ENCODE measurements around the gene VAT1L. TPM values are rescaled to one million over a fixed set of nuclear protein-coding genes. Genes with fewer than 3 reads are reported as not detected.

Gene VAT1L
- total and polyA plus RNA-seq, 2 donors (not counting 1 experiment from before 2014, with no cell fraction given): 17.9 to 86.9 TPM

GRCh38 chr16:77871932-77872331 lies 83.6 kb downstream of the VAT1L start:
- Histone ChIP-seq H3K4me2 (ENCODE audit: extremely low read depth, insufficient read depth, low read length) (no peak overlapping the region), H3K36me3 (ENCODE audit: control insufficient read depth, insufficient read depth, low read length) (no peaks in the 10 kb centered on the region)

DNA sequence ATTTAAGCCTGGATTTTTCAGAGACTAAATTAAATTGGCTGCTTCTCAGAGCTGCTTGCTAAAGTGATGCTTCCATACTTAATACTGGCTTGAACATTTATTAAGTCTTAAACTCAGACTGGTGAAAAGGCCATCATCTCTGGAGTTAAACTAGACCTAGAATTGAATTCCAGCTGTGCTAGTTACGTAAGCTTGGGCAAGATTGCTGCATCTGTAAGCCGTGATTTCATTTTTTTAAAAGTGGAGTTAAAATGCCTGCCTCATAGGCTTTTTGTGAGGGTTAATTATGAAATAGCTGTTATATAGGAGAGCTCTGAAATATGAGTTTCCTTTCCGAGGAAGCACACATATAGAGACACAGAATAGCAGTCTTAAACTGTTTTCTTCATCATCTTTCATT lies 84.7 kb downstream of the VAT1L start:
- no peak overlapping the region for H3K9ac ChIP-seq (ENCODE audit: insufficient read depth, low read length)
- DNase-seq (ENCODE audit: low read depth in 2 of 2): peak in 1 of 2 donors; percentile 53

More at GRCh38 chr16:77871932-77872331, 83.6 kb downstream of the VAT1L start:
- Histone ChIP-seq H3K4me1 (ENCODE audit: control insufficient read depth, extremely low read depth, insufficient read depth, low read length) (no peaks in the 10 kb centered on the region), H3K27ac (ENCODE audit: insufficient read depth, low read length) (no peak overlapping the region), H2AFZ (ENCODE audit: low read length) (no peak overlapping the region), H3K79me2 (ENCODE audit: control insufficient read depth, insufficient read depth, low read length) (no peaks in the 10 kb centered on the region), H4K20me1 (ENCODE audit: control insufficient read depth, extremely low read depth, insufficient read depth, low read length) (no peaks in the 10 kb centered on the region), H3K27me3 (ENCODE audit: control insufficient read depth, insufficient read depth, low read length) (no peaks in the 10 kb centered on the region), H3K9me3 (ENCODE audit: control insufficient read depth, insufficient read depth, low read depth, low read length) (no peaks in the 10 kb centered on the region), H3K9ac (ENCODE audit: insufficient read depth, low read length) (no peak overlapping the region), H3K4me3 (replicated peaks in 1 of 4; ENCODE audit: control extremely low read depth in 1 of 4, insufficient read depth in 1 of 4, low read depth in 3 of 4, low read length in 4 of 4) (no peak overlapping the region)
- no peak for DNase-seq (ENCODE audit: low read depth in 2 of 2)
- TF ChIP-seq CTCF (conservative IDR thresholded peaks at IDR 0.05 in 1 of 2, IDR thresholded peaks at IDR 0.05 in 1 of 2; ENCODE audit: low read depth in 1 of 2, low read length in 2 of 2) (no peak), EZH2 (IDR thresholded peaks at IDR 0.05; ENCODE audit: low read length, missing control alignments) (no peak)

GRCh38 chr16:77874347-77874746 lies 86.0 kb downstream of the VAT1L start:
- Histone ChIP-seq H3K9ac (ENCODE audit: insufficient read depth, low read length) (no peak overlapping the region), H3K27me3 (ENCODE audit: control insufficient read depth, insufficient read depth, low read length) (no peaks in the 10 kb centered on the region), H4K20me1 (ENCODE audit: control insufficient read depth, extremely low read depth, insufficient read depth, low read length) (no peaks in the 10 kb centered on the region), H3K27ac (ENCODE audit: insufficient read depth, low read length) (no peak overlapping the region), H3K4me1 (ENCODE audit: control insufficient read depth, extremely low read depth, insufficient read depth, low read length) (no peaks in the 10 kb centered on the region), H3K79me2 (ENCODE audit: control insufficient read depth, insufficient read depth, low read length) (no peaks in the 10 kb centered on the region), H2AFZ (ENCODE audit: low read length) (no peak overlapping the region), H3K9me3 (ENCODE audit: control insufficient read depth, insufficient read depth, low read depth, low read length) (no peaks in the 10 kb centered on the region), H3K36me3 (ENCODE audit: control insufficient read depth, insufficient read depth, low read length) (no peaks in the 10 kb centered on the region), H3K4me2 (ENCODE audit: extremely low read depth, insufficient read depth, low read length) (no peak overlapping the region), H3K4me3 (replicated peaks in 1 of 4; ENCODE audit: control extremely low read depth in 1 of 4, insufficient read depth in 1 of 4, low read depth in 3 of 4, low read length in 4 of 4) (no peak overlapping the region)
- no peak for TF ChIP-seq CTCF (conservative IDR thresholded peaks at IDR 0.05 in 1 of 2, IDR thresholded peaks at IDR 0.05 in 1 of 2; ENCODE audit: low read depth in 1 of 2, low read length in 2 of 2)
- TF ChIP-seq EZH2 (IDR thresholded peaks at IDR 0.05; ENCODE audit: low read length, missing control alignments): no peak
- DNase-seq (ENCODE audit: low read depth in 2 of 2): no peak

More for the DNA sequence above, 84.7 kb downstream of the VAT1L start:
- no peaks in the 10 kb centered on the region for H3K36me3 ChIP-seq (ENCODE audit: control insufficient read depth, insufficient read depth, low read length)
- TF ChIP-seq CTCF (conservative IDR thresholded peaks at IDR 0.05 in 1 of 2, IDR thresholded peaks at IDR 0.05 in 1 of 2; ENCODE audit: low read depth in 1 of 2, low read length in 2 of 2): no peak
- TF ChIP-seq EZH2 (IDR thresholded peaks at IDR 0.05; ENCODE audit: low read length, missing control alignments): no peak
- H3K9me3 ChIP-seq (ENCODE audit: control insufficient read depth, insufficient read depth, low read depth, low read length): no peaks in the 10 kb centered on the region
- H3K4me2 ChIP-seq (ENCODE audit: extremely low read depth, insufficient read depth, low read length): no peak overlapping the region
- H3K27me3 ChIP-seq (ENCODE audit: control insufficient read depth, insufficient read depth, low read length): no peaks in the 10 kb centered on the region
- H3K4me1 ChIP-seq (ENCODE audit: control insufficient read depth, extremely low read depth, insufficient read depth, low read length): no peaks in the 10 kb centered on the region
- no peaks in the 10 kb centered on the region for H4K20me1 ChIP-seq (ENCODE audit: control insufficient read depth, extremely low read depth, insufficient read depth, low read length)
- H2AFZ ChIP-seq (ENCODE audit: low read length): no peak overlapping the region
- no peak overlapping the region for H3K27ac ChIP-seq (ENCODE audit: insufficient read depth, low read length)
- no peak overlapping the region for H3K4me3 ChIP-seq (replicated peaks in 1 of 4; ENCODE audit: control extremely low read depth in 1 of 4, insufficient read depth in 1 of 4, low read depth in 3 of 4, low read length in 4 of 4)
- H3K79me2 ChIP-seq (ENCODE audit: control insufficient read depth, insufficient read depth, low read length): no peaks in the 10 kb centered on the region
